B cell (primary cell): ENCODE data around the gene SLF2. TPM values are rescaled to one million over a fixed set of nuclear protein-coding genes. Genes with fewer than 3 reads are reported as not detected.

Experiments used
- ATAC-seq: fragments of 200-7000 bp; cut with Tn5 transposase; one replicate; pipeline ENCODE4 v1.10.0; 2021; ENCODE audit warnings: low read depth, mild to moderate bottlenecking, moderate number of reproducible peaks, moderate library complexity
- CTCF ChIA-PET: fragments of 350-600 bp; sonication (Branson Sonifier 250); formaldehyde crosslinking; loops from one replicate; lab custom pipeline; 2021; ENCODE audit warnings: antibody characterized with exemption, inconsistent platforms; lab: Charles Lee
- POLR2A ChIA-PET: fragments of 350-600 bp; sonication (Branson Sonifier 250); formaldehyde crosslinking; loops from one replicate; lab custom pipeline; 2021; ENCODE audit warnings: antibody characterized with exemption; lab: Charles Lee
- DNase-seq: peaks from one replicate; pipeline ENCODE4 v3.0.0; 2013
- H2AFZ ChIP-seq: 2 replicates; pipeline ENCODE4 v1.6.1; 2012; ENCODE audit warnings: mild to moderate bottlenecking, low read depth, low read length; ENCODE audit not compliant: insufficient read depth, poor library complexity, severe bottlenecking
- H3K27ac ChIP-seq, 2 donors: 1 replicate in 1 of 2; 2 replicates in 1 of 2; pipeline ENCODE4 v1.5.1; 2012 to 2013; ENCODE audit warnings: low read length in 2 of 2, mild to moderate bottlenecking in 2 of 2, moderate library complexity in 1 of 2
- H3K27me3 ChIP-seq, 4 experiments: fragments of 200-600 bp in 1 of 4; sonication (generic) in 1 of 4; replicated peaks in 1 of 4; 1 replicate in 2 of 4; 2 replicates in 2 of 4; pipeline versions ENCODE4 v1.6.1 to v1.7.0; 2013 to 2016; ENCODE audit warnings: low read length in 3 of 4, mild to moderate bottlenecking in 2 of 4, mixed read lengths in 1 of 4, moderate library complexity in 1 of 4; ENCODE audit not compliant: insufficient read depth in 4 of 4, control insufficient read depth in 3 of 4; ENCODE audit errors: control extremely low read depth in 1 of 4
- H3K36me3 ChIP-seq, 2 experiments: replicated peaks in 1 of 2; 1 replicate in 1 of 2; 2 replicates in 1 of 2; pipeline versions ENCODE4 v1.6.1 to v1.7.1; 2013; ENCODE audit warnings: low read length in 1 of 2; ENCODE audit not compliant: insufficient read depth in 2 of 2, control insufficient read depth in 1 of 2; ENCODE audit errors: control extremely low read depth in 1 of 2, extremely low read depth in 1 of 2
- H3K4me1 ChIP-seq, 2 donors: fragments of 200-600 bp in 1 of 2; sonication (generic) in 1 of 2; 1 replicate in 1 of 2; 2 replicates in 1 of 2; pipeline versions ENCODE4 v1.5.1 to v1.6.1; 2013 to 2017; ENCODE audit warnings: low read length in 2 of 2; ENCODE audit not compliant: control insufficient read depth in 2 of 2, insufficient read depth in 2 of 2
- H3K4me2 ChIP-seq: replicated peaks from 2 replicates; pipeline ENCODE3; 2012; ENCODE audit warnings: mild to moderate bottlenecking, low read depth, low read length; ENCODE audit not compliant: poor library complexity, severe bottlenecking
- H3K4me3 ChIP-seq, 5 experiments: fragments of 200-600 bp in 1 of 5; sonication (generic) in 1 of 5; 1 replicate in 3 of 5; 2 replicates in 2 of 5; pipeline versions ENCODE4 v1.5.1 to v1.7.0; 2011 to 2016; ENCODE audit warnings: low read length in 4 of 5, mild to moderate bottlenecking in 4 of 5, low read depth in 2 of 5, control low read depth in 1 of 5, moderate library complexity in 1 of 5; ENCODE audit not compliant: insufficient read depth in 1 of 5; ENCODE audit errors: control extremely low read depth in 1 of 5, extremely low read depth in 1 of 5
- H3K79me2 ChIP-seq: fragments of 200-600 bp; sonication (generic); one replicate; pipeline ENCODE4 v1.6.0; 2016; ENCODE audit warnings: low read length; ENCODE audit not compliant: control insufficient read depth, insufficient read depth
- H3K9ac ChIP-seq: fragments of 200-600 bp; sonication (generic); 2 replicates; pipeline ENCODE4 v1.6.1; 2017; ENCODE audit warnings: mild to moderate bottlenecking, low read length, moderate library complexity
- H3K9me3 ChIP-seq, 3 donors: one replicate each; pipeline versions ENCODE4 v1.6.1 to v1.7.1; 2013; ENCODE audit warnings: low read length in 2 of 3; ENCODE audit not compliant: control insufficient read depth in 2 of 3, insufficient read depth in 1 of 3; ENCODE audit errors: control extremely low read depth in 1 of 3
- H4K20me1 ChIP-seq: 2 replicates; pipeline ENCODE4 v1.6.0; 2012; ENCODE audit warnings: mild to moderate bottlenecking, low read length; ENCODE audit not compliant: insufficient read depth, control insufficient read depth, poor library complexity, severe bottlenecking
- H3K27ac Mint-ChIP-seq: one replicate; pipeline ENCODE4 v1.8.0; 2021; ENCODE audit warnings: mixed read lengths
- H3K27me3 Mint-ChIP-seq: one replicate; pipeline ENCODE4 v1.8.0; 2021; ENCODE audit warnings: mixed read lengths
- H3K4me1 Mint-ChIP-seq: one replicate; pipeline ENCODE4 v1.8.0; 2021; ENCODE audit warnings: mixed read lengths
- H3K4me3 Mint-ChIP-seq: one replicate; pipeline ENCODE4 v1.8.0; 2021; ENCODE audit warnings: mixed read lengths
- H3K9me3 Mint-ChIP-seq: one replicate; pipeline ENCODE4 v1.8.0; 2022; ENCODE audit warnings: mixed read lengths; ENCODE audit not compliant: insufficient read depth
- CTCF ChIP-seq: fragments of 200-600 bp; IDR thresholded peaks from one replicate; pipeline ENCODE4 v1.8.0; 2022; ENCODE audit warnings: antibody characterized with exemption, mild to moderate bottlenecking
- EZH2 ChIP-seq: IDR thresholded peaks from 2 replicates; pipeline ENCODE4 v1.6.1; 2012; ENCODE audit warnings: borderline replicate concordance, low read depth, mild to moderate bottlenecking, moderate library complexity, low read length; ENCODE audit not compliant: insufficient read depth, poor library complexity, severe bottlenecking
- WGBS: methylation state at CpG from one replicate; pipeline ENCODE4 v1.1.5; 2013; ENCODE audit warnings: missing lambda C conversion rate; ENCODE audit not compliant: insufficient coverage; 5-methylcytosine and 5-hydroxymethylcytosine counted together
- intact Hi-C: fragments of 100-400 bp; cut with micrococcal nuclease; formaldehyde crosslinking; loops from one replicate; pipeline ENCODE4 v1.10.0; 2022
- polyA plus RNA-seq: library from polyadenylated mRNA; depleted of rRNA; stranded (reverse); fragments of >200 nt; gene quantifications from 2 replicates; pipeline ENCODE4 v1.2.3, GENCODE V29; 2012
- total RNA-seq, 2 donors: library from RNA; stranded (reverse); fragments of 120-200 nt in 1 of 2; gene quantifications; 1 replicate in 1 of 2; 2 replicates in 1 of 2; pipeline versions ENCODE4 v1.2.3 to v1.2.4, GENCODE V29; 2013 to 2022

SLF2 gene
- total and polyA plus RNA-seq, 2 donors (not counting 1 experiment from before 2014, with no cell fraction given), result 11.8 to 65.6 TPM

GRCh38 chr10:100982916-100983830 is 70.4 kb downstream of the SLF2 start:
- Histone ChIP-seq H3K4me2 (no peak overlapping the region), H3K27ac (no peak overlapping the region), H4K20me1 (peaks cover 4% of the 10 kb centered on the region), H3K9me3 (no peaks in the 10 kb centered on the region), H3K79me2 (peaks cover 23% of the 10 kb centered on the region), H3K27me3 (no peaks in the 10 kb centered on the region), H3K36me3 (peaks cover 0 to 30% of the 10 kb centered on the region in 2 experiments), H2AFZ (no peak overlapping the region), H3K4me1 (peaks cover 12 to 15% of the 10 kb centered on the region in 2 donors), H3K4me3 (no peak overlapping the region), H3K9ac (no peak overlapping the region)
- ATAC-seq (no peak), DNase-seq (no peak)
- H3K4me1 Mint-ChIP-seq, result peaks cover 26% of the 10 kb centered on the region
- intact Hi-C loops, result no loop called here
- H3K9me3 Mint-ChIP-seq, result no peaks in the 10 kb centered on the region
- H3K27me3 Mint-ChIP-seq, result no peaks in the 10 kb centered on the region
- 96% methylated on average over 15 of the region's 24 CpGs for WGBS
- no peak overlapping the region for H3K27ac Mint-ChIP-seq
- CTCF ChIA-PET, result no interaction called here
- H3K4me3 Mint-ChIP-seq, result no peak overlapping the region
- POLR2A ChIA-PET, result no interaction called here
- TF ChIP-seq EZH2 (no peak), CTCF (no peak)
